Stimulated activated CD8-positive, alpha-beta memory T cell treated with anti-CD3 and anti-CD28 coated beads, Interleukin-12 subunit alpha, Interleukin-12 subunit beta, amount 100 ng/mL, for 4 hours (primary cell): ENCODE measurements around the gene LRIT2.

Experiments
- DNase-seq: peaks from one replicate; pipeline ENCODE4 v3.0.0-alpha.2; 2020; ENCODE audit warnings: low read depth

Gene LRIT2, protein sequence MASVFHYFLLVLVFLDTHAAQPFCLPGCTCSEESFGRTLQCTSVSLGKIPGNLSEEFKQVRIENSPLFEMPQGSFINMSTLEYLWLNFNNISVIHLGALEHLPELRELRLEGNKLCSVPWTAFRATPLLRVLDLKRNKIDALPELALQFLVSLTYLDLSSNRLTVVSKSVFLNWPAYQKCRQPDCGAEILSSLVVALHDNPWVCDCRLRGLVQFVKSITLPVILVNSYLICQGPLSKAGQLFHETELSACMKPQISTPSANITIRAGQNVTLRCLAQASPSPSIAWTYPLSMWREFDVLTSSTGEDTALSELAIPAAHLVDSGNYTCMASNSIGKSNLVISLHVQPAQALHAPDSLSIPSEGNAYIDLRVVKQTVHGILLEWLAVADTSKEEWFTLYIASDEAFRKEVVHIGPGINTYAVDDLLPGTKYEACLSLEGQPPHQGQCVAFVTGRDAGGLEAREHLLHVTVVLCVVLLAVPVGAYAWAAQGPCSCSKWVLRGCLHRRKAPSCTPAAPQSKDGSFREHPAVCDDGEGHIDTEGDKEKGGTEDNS

DNA sequence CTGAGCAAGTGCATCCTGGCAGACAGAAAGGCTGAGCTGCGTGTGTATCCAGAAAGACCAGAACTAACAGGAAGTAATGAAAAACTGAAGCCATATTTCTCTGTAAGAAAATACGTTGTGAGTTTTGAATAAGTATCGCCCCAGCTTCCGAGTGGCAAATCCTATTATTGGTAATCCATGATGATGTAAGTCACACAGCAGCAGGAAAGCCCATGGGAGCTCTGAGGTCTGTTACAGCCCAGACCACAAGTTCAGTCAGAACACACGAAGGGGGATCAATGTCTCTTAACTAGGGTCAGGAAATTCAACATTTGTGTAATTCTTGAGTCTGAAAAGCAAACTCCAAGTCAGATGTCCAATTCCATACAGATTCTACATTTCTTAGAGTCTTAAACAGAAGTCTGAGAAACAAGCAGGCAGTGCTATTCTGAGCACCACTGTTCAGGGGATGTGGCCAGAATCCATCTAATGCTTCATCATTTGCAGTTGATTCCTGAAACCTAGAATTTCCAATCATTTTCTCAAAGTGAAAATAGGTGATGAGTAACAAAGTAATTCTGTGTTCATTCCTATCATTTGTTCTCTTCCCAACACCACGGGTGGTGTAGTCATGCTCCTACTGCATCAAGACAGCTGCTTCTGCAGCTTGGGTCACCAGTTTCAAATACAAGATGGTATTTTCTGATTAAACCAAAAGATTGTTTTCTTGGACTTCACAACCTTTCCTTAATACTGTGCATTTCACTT lies at the start of gene LRIT2:
TSS of gene LRIT2 (minus strand) at position 118 of the 747 bp plus-strand sequence. CDS start at position 94, 24 bp downstream.
- DNase-seq: no peak

DNA sequence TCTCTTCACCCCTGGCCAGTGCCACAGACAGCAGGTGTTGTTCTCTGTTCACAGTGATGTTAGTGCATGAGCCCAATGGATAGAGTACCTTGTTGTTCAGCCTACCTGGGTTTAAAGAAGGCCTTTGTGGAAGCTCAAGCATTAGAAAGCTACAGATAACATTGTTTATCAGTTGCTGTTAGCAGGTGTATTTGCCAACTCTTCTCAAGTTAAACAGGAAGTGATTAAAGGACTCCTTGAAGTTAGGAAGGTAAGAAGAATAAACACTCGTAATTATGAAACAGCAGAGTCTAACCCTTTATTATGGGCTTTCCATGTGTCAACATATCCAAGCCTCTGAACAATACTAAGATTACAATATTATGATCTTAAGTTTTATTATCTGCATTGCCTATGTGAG lies 45.4 kb upstream of the LRIT2 start:
- no peak for DNase-seq

DNA sequence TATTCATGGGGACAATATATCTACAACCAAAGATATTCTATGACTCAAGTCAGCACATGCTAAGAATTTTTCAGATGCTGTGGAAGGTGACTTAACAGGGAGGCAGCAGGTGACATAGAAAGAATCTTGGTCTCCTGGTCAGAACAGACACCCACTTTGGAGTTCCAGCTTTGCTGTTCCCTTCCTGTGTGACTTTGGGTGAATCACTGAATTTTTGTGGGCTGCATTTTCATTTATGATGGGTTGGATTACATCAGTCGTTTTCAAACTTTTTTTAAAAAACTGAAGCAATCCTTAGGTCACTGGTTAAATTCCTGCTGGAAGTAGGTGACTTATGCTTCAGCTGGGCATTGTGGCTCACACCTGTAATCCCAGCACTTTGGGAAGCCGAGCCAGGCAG lies 44.4 kb upstream of the LRIT2 start:
- DNase-seq: no peak

DNA sequence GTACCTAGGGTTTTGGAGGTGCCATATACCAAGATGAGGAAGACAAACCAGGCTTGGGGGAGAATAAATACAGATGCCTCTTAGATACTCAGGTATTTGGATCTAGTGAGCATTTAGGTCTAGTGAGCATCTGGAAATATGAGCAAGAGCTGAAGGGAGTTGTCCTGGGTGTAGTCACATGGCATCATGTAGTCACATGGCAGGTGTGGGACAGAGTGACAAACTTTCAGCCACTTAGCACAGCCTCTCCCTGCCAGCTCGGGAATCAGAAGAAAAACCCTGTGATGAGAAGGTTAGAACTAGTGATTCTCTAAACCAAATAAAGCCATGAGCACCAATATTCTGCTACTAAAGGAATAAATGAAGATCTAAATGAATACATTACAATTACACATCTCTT lies 43.8 kb upstream of the LRIT2 start:
- no peak for DNase-seq

DNA sequence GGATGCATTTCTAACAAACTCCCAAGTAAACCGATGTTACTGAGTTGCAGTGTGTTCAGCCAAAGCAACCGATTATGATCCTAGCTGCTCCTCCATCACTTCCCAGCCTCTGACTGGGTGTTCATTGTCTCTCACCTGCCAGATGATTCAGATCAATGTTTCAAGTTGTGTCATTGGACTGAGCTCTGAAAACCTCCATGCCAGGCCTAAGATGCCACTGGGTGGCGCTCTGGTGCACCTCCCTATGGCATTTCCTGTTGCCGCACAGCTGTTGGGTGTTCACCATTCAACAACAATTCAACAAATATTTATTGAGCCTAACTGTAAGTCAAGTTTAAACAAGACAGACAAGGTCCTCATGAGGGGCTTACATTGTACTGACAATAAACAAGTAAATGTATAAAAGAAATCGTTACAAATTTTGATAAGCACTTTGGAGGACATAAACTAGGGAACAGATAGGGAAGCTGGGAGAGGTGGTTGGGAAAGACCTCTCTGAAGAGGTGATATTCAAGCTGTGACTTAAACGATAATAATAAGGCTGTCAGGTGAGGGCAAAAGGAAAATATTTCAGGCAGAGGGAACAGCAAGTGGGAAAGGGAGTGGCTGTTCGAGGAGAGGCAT lies 42.3 kb upstream of the LRIT2 start:
- peak; percentile 23 for DNase-seq

DNA sequence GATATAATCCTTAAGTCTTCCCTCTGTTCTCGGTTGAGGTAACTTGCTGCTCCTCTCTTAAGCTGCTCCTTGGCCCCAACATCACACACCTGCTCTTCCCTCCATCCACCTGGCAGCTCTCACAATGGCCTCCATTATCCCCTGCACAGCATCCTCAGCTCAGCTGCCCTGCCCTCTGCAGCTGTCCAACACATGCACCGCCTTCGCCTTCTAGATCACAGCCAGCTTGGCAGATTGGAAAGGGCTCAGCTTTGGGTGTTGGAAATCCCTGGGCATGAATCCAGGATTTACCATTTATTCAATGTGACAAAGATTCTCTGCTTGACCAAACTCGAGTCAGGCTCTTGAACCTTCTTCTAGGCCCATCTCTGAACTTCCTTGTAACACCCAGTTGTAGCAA lies 40.1 kb upstream of the LRIT2 start:
- DNase-seq: no peak

DNA sequence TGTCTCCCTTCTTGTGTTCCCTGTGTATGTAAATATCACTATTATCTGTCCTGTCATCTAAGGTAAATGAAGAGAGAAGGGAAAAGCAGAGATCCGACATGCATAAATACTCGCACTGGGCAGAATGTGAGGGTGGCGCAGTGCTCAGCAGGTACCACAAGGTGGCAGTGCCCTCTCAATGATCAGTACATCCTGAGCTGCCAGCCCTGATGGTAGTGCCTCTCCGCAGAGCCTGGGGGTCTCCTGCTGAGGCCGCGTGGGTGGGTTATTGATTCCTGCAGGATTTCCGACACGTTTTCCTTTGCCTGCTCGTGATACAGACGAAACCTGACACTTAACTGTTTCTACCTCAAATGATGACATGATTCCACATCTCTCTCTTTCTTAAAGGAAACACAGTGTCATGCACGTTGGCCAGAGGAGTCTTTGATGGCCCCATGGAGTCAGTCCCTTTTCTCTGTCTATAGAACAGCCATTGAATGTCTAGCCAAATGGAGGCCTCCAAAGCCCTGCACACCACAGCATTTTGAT lies 39.3 kb upstream of the LRIT2 start:
- peak; percentile 39 for DNase-seq

DNA sequence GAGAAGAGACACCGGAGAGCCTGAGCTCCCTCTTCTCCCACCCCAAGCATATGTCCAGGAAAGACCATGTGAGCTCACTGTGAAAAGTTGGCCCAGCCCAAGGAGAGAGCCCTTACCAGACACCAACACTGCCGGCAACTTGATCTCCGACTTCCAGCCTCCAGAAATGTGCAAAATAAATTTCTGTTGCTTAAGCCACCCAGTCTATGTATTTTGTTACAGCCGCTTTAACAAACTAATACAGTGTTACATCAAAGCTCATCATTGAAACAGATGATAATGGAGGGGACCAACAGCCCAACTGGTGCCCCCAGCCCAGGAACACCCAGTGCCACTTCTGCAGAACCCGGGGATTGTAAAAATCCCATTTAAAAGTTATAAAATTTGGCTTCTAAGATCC lies 38.4 kb upstream of the LRIT2 start:
- no peak for DNase-seq

DNA sequence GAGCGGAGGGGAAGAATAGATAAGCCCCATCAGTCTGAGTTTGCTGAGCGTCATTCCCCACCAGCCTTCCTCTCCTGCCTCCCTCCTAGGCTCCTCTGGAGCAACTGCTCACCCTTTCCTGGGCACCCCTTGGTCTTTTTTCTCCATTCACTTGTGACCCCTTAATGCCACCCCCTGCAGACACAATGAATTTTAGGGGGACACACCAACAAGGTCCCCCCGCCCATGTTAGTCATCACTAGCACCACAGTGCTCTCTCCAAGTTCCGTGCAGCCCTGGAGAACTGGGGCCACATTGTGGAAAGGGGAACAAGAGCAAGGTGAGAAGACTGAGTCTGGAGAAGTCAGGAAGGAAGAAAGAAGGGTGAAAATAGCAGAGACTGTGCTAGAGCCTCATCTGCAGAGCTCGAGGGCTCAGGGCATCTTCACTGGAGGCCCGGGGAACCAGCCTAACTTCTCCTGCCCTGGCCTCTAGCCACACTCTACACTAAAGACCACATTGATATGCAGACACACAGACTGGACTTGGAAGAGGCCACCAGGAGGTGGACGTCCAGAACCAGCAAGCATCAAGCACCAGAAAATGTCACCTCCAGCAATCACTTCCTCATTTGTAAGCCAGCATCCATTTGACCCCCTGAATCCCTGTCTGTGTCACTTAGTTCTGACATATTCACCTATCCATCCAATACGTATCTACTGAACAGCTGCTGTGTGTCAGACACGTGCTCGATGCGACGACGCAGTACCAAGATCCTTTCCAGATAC lies 37.0 kb upstream of the LRIT2 start:
- no peak for DNase-seq

DNA sequence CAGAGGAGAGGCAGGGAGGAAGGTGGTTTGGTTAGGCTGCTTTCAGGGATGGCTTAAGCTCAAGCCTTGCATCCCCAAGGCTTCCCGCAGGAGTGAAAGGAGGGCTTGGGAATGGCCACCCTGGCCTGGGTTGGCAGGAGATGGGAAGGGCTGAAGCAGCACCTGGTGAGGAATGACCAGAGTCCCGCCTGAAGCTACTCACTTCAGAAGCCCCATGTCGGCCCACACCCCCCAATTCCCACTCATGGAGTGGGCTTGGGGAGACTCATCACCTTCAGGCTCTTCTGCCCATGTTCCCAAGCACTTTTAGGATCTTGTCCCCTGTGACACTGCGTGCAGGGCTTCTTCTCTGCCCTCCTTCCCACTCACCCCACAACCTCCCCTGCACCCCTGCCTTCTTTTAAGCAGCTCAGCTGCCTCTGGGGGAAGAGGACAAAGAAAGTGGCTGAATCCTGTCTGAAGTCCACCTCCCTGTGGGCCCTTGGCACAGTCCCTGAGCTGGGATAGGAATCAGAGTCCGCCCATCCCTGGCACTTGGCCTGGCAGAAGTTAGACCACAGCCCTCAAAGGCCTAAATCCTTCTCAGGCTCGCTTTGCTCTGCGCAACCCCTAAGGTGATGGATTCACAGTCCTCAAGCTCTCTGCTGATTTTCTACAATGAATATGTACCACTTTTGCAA lies 36.0 kb upstream of the LRIT2 start:
- no peak for DNase-seq

DNA sequence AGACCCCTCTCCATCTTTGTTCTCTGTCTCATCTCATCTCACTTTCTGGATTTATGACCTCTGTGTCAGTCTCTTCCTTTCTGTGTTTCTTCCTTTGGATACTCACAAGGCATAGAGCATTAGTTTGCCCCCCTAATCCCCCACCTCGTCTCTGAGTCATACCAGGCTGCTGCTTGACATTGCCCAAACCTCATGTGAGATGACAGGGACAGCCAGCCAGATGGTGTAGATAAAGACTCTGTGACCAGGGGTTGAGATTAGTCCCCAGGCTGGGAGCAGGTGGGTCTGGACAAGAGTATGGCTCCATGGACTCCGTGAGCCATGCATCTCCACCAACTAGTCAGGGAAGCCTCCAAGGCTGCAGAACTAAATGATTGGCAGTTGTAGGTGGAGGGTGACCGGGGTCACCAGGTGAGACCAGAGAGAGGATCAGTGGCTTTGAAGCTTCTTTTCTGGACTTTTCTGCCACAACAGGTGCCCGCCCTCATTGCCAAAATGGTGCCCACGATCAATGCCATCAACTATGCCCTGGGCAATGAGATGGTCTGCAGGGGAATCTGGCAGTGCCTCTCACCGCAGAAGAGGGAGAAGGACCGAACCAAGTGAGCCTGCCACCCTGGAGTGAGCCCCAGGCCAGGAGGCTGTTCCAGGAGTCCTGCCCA lies 32.8 kb upstream of the LRIT2 start:
- DNase-seq: no peak

DNA sequence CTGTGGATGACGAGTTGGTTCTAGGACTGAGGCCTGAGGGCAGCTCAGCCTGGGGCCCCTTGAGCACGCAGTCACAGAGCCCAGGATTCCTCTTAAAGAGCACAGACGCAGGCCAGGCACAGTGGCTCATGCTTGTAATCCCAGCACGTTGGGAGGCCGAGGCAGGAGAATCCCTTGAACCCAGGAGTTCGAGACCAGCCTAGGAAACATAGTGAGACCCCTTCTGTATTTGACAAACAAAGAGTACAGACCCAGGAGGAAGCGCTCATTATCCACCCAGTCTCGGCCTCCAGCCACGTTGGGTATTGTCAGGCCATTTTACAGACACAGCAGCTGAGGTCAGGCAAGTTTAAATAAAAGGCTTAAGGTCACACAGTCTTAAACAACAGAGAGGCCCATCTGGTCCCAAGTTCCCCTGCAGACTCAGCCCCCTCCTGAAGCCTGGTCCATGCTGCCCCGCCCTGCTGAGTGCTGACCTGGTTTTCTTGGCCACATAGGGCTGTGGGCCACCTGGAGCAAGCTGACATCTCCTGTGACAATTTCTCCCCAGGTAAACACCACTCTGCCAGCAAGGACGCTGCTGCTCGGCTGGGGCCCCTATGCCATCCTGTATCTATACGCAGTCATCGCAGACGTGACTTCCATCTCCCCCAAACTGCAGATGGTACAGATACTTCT lies 32.1 kb upstream of the LRIT2 start:
- DNase-seq: no peak

DNA sequence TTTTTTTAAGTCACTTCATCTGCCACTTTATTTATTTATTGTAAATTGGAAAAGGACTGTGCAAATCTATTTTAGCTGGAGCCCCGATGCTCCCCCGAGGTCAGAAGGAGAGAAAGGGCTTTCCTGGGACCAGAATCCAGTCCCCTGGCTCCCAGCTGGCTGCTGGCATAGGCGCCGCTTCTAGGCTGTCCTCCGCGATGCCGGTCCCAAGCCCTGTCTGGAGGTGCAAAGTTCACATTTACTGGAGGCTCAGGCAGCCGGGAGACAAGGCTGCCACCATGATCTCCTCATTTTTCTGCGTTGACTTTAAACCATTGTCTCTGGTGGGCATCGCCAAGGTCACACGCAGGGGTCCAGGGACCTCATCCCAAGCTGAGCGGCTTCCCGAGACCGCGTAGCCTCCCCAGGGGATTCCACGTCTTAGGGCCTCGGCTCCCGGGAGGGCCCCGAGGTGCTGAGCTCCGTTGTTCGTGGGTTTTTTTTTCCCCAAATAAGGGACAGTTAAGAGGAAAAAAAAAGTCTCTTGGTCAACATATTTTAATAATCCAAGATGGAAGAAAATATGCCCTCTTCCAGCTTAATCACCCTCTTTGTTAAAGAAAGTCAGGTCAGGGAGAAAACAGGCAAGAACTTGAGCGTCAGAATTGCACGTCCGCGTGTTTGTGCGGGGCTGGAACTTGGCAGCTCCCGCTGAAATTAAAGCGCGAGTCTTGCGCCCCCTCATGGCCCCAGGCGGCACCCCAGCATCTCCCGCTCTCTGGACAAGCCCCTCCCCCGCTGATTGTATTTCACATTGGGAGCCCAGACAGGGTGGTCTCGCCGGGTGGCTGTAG lies 31.4 kb upstream of the LRIT2 start:
- DNase-seq: peak; percentile 15

DNA sequence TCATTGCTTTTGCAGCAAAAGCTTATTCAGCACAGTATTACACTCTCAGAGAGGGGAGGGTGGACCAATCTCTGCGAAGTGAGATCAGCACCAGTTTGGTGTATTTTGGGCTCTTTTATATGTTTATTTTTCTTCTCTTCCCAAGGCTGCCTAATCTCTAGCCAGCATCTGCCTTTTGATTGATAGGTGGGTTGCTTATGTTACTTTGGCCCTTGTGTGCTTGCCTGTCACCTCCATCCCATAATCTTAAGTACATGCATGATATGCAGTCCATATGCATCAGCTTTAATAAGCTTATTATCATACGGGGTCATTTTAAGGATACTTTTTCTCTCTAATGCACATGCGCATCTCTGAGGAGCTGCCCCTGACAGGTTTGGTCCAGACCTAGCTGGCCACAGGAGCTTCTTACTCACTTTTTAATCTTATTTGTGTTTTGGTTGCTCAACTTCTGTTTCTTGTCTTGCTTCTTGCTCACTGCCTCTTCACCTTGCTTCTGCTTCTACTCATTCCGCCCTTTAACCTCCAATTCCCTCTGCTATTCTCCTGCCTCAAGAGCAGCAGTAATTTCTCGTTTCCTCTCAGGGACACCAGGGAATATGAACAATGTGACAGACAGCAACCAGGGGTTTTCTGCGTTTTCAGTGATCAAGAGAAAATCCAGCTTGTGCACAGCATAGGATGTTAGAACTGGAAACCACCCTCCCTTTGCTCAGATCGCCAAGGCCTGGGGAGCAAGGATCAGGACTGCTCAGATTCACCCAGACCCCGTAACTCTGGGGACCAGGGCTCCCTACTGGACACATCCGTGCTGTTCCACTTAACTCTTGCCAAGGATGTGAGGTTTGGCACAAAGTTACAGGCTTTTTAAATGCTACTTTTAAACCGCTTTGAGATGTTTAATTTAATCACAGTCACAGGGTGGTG lies 29.5 kb upstream of the LRIT2 start:
- DNase-seq: no peak

DNA sequence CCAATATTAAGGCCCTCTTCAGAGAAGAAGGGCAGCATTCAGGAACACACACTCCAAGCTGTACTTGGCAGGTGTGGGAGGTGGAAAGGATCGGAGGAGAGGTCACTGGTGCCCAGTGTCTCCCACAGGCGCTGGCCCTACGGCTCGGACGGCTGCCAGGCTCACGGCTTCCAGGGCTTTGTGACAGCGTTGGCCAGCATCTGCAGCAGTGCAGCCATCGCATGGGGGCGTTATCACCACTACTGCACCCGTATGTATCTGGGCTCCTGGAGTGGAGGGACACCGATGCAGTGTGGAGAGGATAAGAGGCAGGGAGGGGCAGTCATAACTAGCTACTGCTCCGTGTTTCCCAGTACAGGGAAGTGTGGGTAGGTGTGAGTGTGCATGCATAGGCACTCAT lies 23.4 kb upstream of the LRIT2 start:
- no peak for DNase-seq

DNA sequence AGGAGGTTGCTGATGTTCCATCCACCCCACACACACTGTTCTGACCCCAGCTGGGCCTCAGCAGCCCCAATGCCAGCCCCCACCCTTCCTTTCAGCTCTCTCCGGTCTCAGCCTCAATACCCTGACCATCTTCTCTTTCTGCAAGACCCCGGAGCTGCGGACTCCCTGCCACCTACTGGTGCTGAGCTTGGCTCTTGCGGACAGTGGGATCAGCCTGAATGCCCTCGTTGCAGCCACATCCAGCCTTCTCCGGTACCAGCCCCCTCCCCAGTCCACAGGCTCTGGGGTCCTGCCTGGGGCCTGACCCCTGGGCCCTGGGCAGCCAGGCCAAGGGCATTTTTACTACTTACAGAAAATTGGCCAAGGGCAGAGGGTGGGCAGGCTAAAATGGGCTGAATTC lies 22.2 kb upstream of the LRIT2 start:
- no peak for DNase-seq

DNA sequence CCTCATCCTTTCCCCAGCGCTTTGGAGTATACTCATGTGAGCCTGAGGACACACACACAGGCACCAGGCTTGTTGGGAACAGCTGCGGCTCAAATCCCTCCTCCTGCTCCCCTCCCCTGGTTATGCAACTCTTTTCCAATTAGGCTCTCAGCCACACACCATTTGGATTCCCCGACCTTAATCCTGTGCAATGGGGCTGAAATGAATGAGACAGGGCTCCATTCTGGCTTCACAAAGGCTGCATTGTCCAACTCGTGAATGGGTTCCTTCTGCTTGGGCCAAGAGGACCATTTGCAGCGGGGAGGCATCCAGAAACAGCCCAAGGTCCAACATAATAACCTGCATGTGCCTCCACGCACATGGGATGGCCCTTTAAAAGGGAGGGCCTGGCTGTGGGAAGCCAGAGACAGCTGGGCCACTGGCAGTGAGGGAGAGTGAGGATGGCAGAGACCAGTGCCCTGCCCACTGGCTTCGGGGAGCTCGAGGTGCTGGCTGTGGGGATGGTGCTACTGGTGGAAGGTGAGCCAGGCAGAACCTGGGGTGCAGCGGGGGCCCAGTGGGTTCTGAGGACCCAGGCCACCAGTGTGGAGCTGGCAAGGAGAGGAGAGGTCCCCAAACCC lies 19.4 kb upstream of the LRIT2 start, which contains the start of gene RGR:
TSS of gene RGR (plus strand) at position 403 of the 620 bp plus-strand sequence. CDS start at position 441, 38 bp downstream.
- DNase-seq: no peak
